A673 (cell line): Measurements from ENCODE around the gene TRIM8. TPM values are rescaled to one million over a fixed set of nuclear protein-coding genes. Genes with fewer than 3 reads are reported as not detected.

Source experiments
- BruUV-seq: library from RNA; stranded (reverse); fragments of 400-500 nt; replicated peaks from 2 replicates; lab custom pipeline; 2021; lab: Mats Ljungman, UMichigan
- CTCF ChIA-PET: fragments of 300-600 bp; sonication (Branson Sonifier 250); formaldehyde crosslinking; loops from one replicate; lab custom pipeline; 2022; ENCODE audit warnings: antibody characterized with exemption; lab: Charles Lee
- POLR2A ChIA-PET: fragments of 300-600 bp; sonication (Branson Sonifier 250); formaldehyde crosslinking; loops from one replicate; lab custom pipeline; 2022; ENCODE audit warnings: antibody characterized with exemption; ENCODE audit not compliant: low non-redundant PET; lab: Charles Lee
- DNase-seq: peaks from one replicate; pipeline ENCODE4 v3.0.0-alpha.2; 2015; ENCODE audit warnings: low spot score
- H3K27ac ChIP-seq: fragments of 200-600 bp; sonication (generic); 2 replicates; pipeline ENCODE4 v1.5.1; 2016; ENCODE audit warnings: mixed run types, low read depth, mild to moderate bottlenecking, mixed read lengths, antibody characterized with exemption, low read length; ENCODE audit not compliant: poor library complexity, severe bottlenecking
- H3K27me3 ChIP-seq: fragments of 200-600 bp; sonication (generic); replicated peaks from 2 replicates; pipeline ENCODE4 v1.6.1; 2017; ENCODE audit warnings: mixed run types, low read depth, mild to moderate bottlenecking, mixed read lengths, antibody characterized with exemption, low read length; ENCODE audit not compliant: insufficient read depth, poor library complexity
- H3K36me3 ChIP-seq: fragments of 200-600 bp; sonication (generic); 2 replicates; pipeline ENCODE4 v1.6.1; 2016; ENCODE audit warnings: mixed run types, mild to moderate bottlenecking, mixed read lengths, antibody characterized with exemption, low read length; ENCODE audit not compliant: insufficient read depth, poor library complexity, severe bottlenecking
- H3K4me1 ChIP-seq: fragments of 200-600 bp; sonication (generic); 2 replicates; pipeline ENCODE4 v1.6.1; 2017; ENCODE audit warnings: mixed run types, mild to moderate bottlenecking, mixed read lengths, antibody characterized with exemption, low read length; ENCODE audit not compliant: insufficient read depth, poor library complexity, severe bottlenecking
- H3K4me3 ChIP-seq: fragments of 200-600 bp; sonication (generic); 2 replicates; pipeline ENCODE4 v1.5.1; 2016; ENCODE audit warnings: low read depth, mixed run types, mild to moderate bottlenecking, mixed read lengths, low read length; ENCODE audit not compliant: poor library complexity, severe bottlenecking
- H3K9me3 ChIP-seq: fragments of 200-600 bp; sonication (generic); 2 replicates; pipeline ENCODE4 v1.6.1; 2016; ENCODE audit warnings: mixed run types, low read depth, mild to moderate bottlenecking, mixed read lengths, antibody characterized with exemption, low read length; ENCODE audit not compliant: poor library complexity, severe bottlenecking
- CTCF ChIP-seq: fragments of 300-800, 200-600 bp; sonication (generic); conservative IDR thresholded peaks from 2 replicates; pipeline ENCODE4 v1.5.1; 2017; ENCODE audit warnings: low read depth, mild to moderate bottlenecking, antibody characterized with exemption, low read length, moderate library complexity, mixed read lengths
- EZH2 ChIP-seq: fragments of 200-600 bp; sonication (generic); IDR thresholded peaks from 2 replicates; pipeline ENCODE4 v1.6.1; 2017; ENCODE audit warnings: borderline replicate concordance, low read depth, mild to moderate bottlenecking, mixed read lengths, antibody characterized with exemption, low read length; ENCODE audit not compliant: poor library complexity, severe bottlenecking
- intact Hi-C: fragments of 100-400 bp; cut with micrococcal nuclease; formaldehyde crosslinking; loops from one replicate; pipeline ENCODE4 v1.10.0; 2022; ENCODE audit not compliant: unreplicated experiment
- total RNA-seq: library from RNA; stranded (reverse); gene quantifications from 2 replicates; pipeline ENCODE4 v1.2.3, GENCODE V29; 2021

The TRIM8 gene
- total RNA-seq, 1 experiment from 2014 or later: 29.4 TPM

- intact Hi-C loops: loop anchor here (10.0 kb wide), 1 partner anchor 254 kb away; the partner anchor contains the start of gene NFKB2
- no TSS peak for BruUV-seq
- Histone ChIP-seq H3K4me1 (peaks cover 14% of the 10 kb centered on the region), H3K36me3 (no peaks in the 10 kb centered on the region), H3K4me3 (no peak overlapping the region), H3K9me3 (no peaks in the 10 kb centered on the region), H3K27me3 (no peaks in the 10 kb centered on the region), H3K27ac (peak overlapping the region; percentile 19)
- TF ChIP-seq EZH2 (no peak), CTCF (no peak)
- DNase-seq: no peak
- ChIA-PET CTCF (no interaction called here), POLR2A (no interaction called here)
Observed at GRCh38 chr10:102648889-102649796, 4.9 kb downstream of the TRIM8 start.

DNA sequence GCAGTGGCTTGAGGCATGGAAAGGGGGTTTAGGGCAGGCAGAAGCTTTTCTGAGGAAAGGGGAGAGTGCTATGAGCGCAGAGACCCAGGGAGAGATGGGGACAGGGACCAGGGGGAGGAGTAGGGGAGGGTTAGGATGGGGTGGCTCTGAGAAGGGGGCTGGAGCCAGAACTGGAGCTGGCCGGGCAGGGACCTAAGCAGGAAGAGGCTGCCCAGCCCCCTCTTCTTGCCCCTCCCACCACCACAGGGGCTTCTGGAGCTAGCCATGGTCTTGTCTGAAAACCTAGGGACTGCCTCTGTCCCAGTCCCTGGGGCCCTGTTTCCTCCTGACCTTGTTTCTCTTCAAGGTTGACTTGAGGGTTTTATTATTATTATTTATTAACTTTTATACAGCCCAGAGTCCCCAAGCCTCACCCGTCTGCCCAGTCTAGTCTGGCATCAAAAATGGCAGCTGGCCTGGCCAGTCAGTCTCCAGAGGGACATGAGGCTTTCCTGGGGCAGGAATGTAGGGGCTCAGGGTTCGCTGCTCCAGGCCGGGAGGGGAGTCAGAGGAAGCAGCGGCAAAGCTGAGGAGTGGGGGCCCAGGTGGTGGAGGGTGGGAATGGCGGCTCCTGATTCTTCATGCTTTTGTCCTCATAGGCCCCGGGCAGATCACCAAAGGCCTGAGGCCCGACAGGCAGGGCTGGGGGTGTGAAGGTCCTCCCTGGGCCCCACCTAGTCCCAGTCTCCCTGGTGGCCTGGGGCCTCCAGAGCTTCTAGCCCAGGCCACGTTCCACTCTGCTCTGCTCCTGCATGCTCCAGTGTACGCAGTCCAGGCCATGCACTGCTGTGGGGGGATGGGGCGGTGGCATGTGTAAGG, 5.7 kb downstream of the TRIM8 start:
- no peak overlapping the region for H3K4me3 ChIP-seq
- H3K27ac ChIP-seq: peak overlapping the region; percentile 19
- no TSS peak for BruUV-seq
- no peak for TF ChIP-seq EZH2
- TF ChIP-seq CTCF: no peak
- H3K27me3 ChIP-seq: no peaks in the 10 kb centered on the region
- H3K36me3 ChIP-seq: no peaks in the 10 kb centered on the region
- ChIA-PET POLR2A (no interaction called here), CTCF (no interaction called here)
- intact Hi-C loops: loop anchor here (10.0 kb wide), 1 partner anchor 255 kb away; the partner anchor contains the start of gene NFKB2
- H3K9me3 ChIP-seq: no peaks in the 10 kb centered on the region
- peaks cover 14% of the 10 kb centered on the region for H3K4me1 ChIP-seq
- DNase-seq: no peak

GRCh38 chr10:102650655-102651454, 6.6 kb downstream of the TRIM8 start:
- H3K36me3 ChIP-seq: peaks cover 7% of the 10 kb centered on the region
- intact Hi-C loops: no loop called here
- no peaks in the 10 kb centered on the region for H3K27me3 ChIP-seq
- peak overlapping the region; percentile 19 for H3K27ac ChIP-seq
- no peak for TF ChIP-seq CTCF
- no peak for TF ChIP-seq EZH2
- H3K9me3 ChIP-seq: no peaks in the 10 kb centered on the region
- DNase-seq: no peak
- ChIA-PET POLR2A (no interaction called here), CTCF (no interaction called here)
- H3K4me3 ChIP-seq: no peak overlapping the region
- BruUV-seq: no TSS peak
- H3K4me1 ChIP-seq: peaks cover 14% of the 10 kb centered on the region
